Smooth muscle cell (in vitro differentiated cells): ENCODE data around the gene MAGEB17. TPM values are rescaled to one million over a fixed set of nuclear protein-coding genes. Genes with fewer than 3 reads are reported as not detected.

Experiments used
- DNase-seq: peaks from one replicate; lab custom pipeline; 2025; ENCODE audit not compliant: unreplicated experiment; lab: John Stamatoyannopoulos, UW
- H2AFZ ChIP-seq: fragments of 200-600 bp; sonication (generic); 2 replicates; pipeline ENCODE4 v1.6.0; 2016; ENCODE audit warnings: antibody characterized with exemption, low read depth, mild to moderate bottlenecking
- H3F3A ChIP-seq: fragments of 200-600 bp; sonication (generic); 2 replicates; pipeline ENCODE4 v1.6.0; 2017; ENCODE audit warnings: antibody characterized with exemption, low read depth
- H3K27ac ChIP-seq: fragments of 200-600 bp; sonication (generic); 2 replicates; pipeline ENCODE4 v1.5.1; 2016; ENCODE audit warnings: low read depth, mild to moderate bottlenecking
- H3K27me3 ChIP-seq: fragments of 200-600 bp; sonication (generic); 2 replicates; pipeline ENCODE4 v1.6.1; 2016; ENCODE audit warnings: low read depth, mild to moderate bottlenecking
- H3K36me3 ChIP-seq: fragments of 200-600 bp; sonication (generic); 2 replicates; pipeline ENCODE4 v1.5.1; 2016; ENCODE audit warnings: low read depth
- H3K4me1 ChIP-seq: fragments of 200-600 bp; sonication (generic); 2 replicates; pipeline ENCODE4 v1.5.1; 2016; ENCODE audit warnings: low read depth
- H3K4me2 ChIP-seq: fragments of 200-600 bp; sonication (generic); 2 replicates; pipeline ENCODE4 v1.6.0; 2016; ENCODE audit warnings: mild to moderate bottlenecking
- H3K4me3 ChIP-seq: fragments of 200-600 bp; sonication (generic); 2 replicates; pipeline ENCODE4 v1.5.1; 2016; ENCODE audit warnings: mild to moderate bottlenecking
- H3K79me2 ChIP-seq: fragments of 200-600 bp; sonication (generic); 2 replicates; pipeline ENCODE4 v1.6.0; 2016; ENCODE audit warnings: low read depth, mild to moderate bottlenecking
- H3K9ac ChIP-seq: fragments of 200-600 bp; sonication (generic); 2 replicates; pipeline ENCODE4 v1.6.0; 2016; ENCODE audit warnings: low read depth
- H3K9me3 ChIP-seq: fragments of 200-600 bp; sonication (generic); replicated peaks from 2 replicates; pipeline ENCODE4 v1.5.1; 2016; ENCODE audit warnings: low read depth
- H4K20me1 ChIP-seq: fragments of 200-600 bp; sonication (generic); 2 replicates; pipeline ENCODE4 v1.6.0; 2016; ENCODE audit warnings: low read depth
- CTCF ChIP-seq: fragments of 200-600 bp; sonication (generic); IDR thresholded peaks from 2 replicates; pipeline ENCODE4 v1.5.1; 2017; ENCODE audit warnings: borderline replicate concordance, mild to moderate bottlenecking, antibody characterized with exemption; ENCODE audit not compliant: insufficient read depth, poor library complexity, severe bottlenecking
- WGBS: methylation state at CpG from one replicate; pipeline ENCODE4 v1.1.7; 2016; ENCODE audit warnings: low lambda C conversion rate; 5-methylcytosine and 5-hydroxymethylcytosine counted together
- polyA plus RNA-seq: library from polyadenylated mRNA; unstranded; fragments of >200 nt; fragmentation: Nextera tagmentation; extraction: Ambion mirVana; gene quantifications from 2 replicates; pipeline ENCODE4 v1.2.1, GENCODE V29; 2016
- total RNA-seq: library from RNA; depleted of rRNA; stranded (reverse); fragments of >200 nt; gene quantifications from 2 replicates; pipeline ENCODE4 v1.2.3, GENCODE V29; 2014

MAGEB17 gene
- total RNA-seq: not detected in 2 replicates
- polyA plus RNA-seq: 0.32 and 0.50 TPM in 2 replicates

GRCh38 chrX:16167181-16167580 lies at the start of gene MAGEB17:
Gene MAGEB17, plus strand, starts transcription at chrX:16167481. Its CDS starts 2,902 bp downstream, at chrX:16170383.
- Histone ChIP-seq H3K36me3 (no peaks in the 10 kb centered on the region), H3K79me2 (no peaks in the 10 kb centered on the region), H3K9me3 (no peaks in the 10 kb centered on the region), H3K9ac (no peak within 1 kb of the TSS), H3K4me1 (no peaks in the 10 kb centered on the region), H4K20me1 (no peaks in the 10 kb centered on the region), H3K4me2 (no peak within 1 kb of the TSS), H3K27ac (no peak within 1 kb of the TSS), H3F3A (no peaks in the 10 kb centered on the region), H2AFZ (no peak within 1 kb of the TSS), H3K4me3 (no peak within 1 kb of the TSS), H3K27me3 (no peaks in the 10 kb centered on the region)
- TF ChIP-seq CTCF: no peak
- no peak for DNase-seq
- WGBS: 73% methylated on average over 5 of the region's 5 CpGs

- no peak for TF ChIP-seq CTCF
- Histone ChIP-seq H3K27ac (no peak overlapping the region), H3K4me1 (peaks cover 5% of the 10 kb centered on the region), H3K36me3 (no peaks in the 10 kb centered on the region), H4K20me1 (no peaks in the 10 kb centered on the region), H3K27me3 (no peaks in the 10 kb centered on the region), H3K4me2 (no peak overlapping the region), H3K79me2 (peaks cover 3% of the 10 kb centered on the region), H2AFZ (peak overlapping the region; percentile 34), H3K9ac (no peak overlapping the region), H3F3A (peaks cover 3% of the 10 kb centered on the region), H3K9me3 (no peaks in the 10 kb centered on the region), H3K4me3 (no peak overlapping the region)
- 61% methylated on average over 5 of the region's 5 CpGs for WGBS
- DNase-seq: no peak
These were observed 47.7 kb upstream of the MAGEB17 start for GRCh38 chrX:16119353-16120220.

- Histone ChIP-seq H3K27me3 (no peaks in the 10 kb centered on the region), H3K79me2 (peaks cover 11% of the 10 kb centered on the region), H2AFZ (peak overlapping the region; percentile 34), H3K27ac (no peak overlapping the region), H4K20me1 (no peaks in the 10 kb centered on the region), H3K9ac (no peak overlapping the region), H3K36me3 (no peaks in the 10 kb centered on the region), H3K9me3 (no peaks in the 10 kb centered on the region), H3F3A (peaks cover 3% of the 10 kb centered on the region), H3K4me2 (no peak overlapping the region), H3K4me3 (no peak overlapping the region), H3K4me1 (peaks cover 5% of the 10 kb centered on the region)
- DNase-seq: no peak
- no peak for TF ChIP-seq CTCF
- WGBS: 92% methylated on average over 3 of the region's 3 CpGs
These were observed 46.9 kb upstream of the MAGEB17 start for GRCh38 chrX:16120431-16120830.
